GM12878 (cell line): ENCODE measurements around the gene HSD17B10. TPM values are rescaled to one million over a fixed set of nuclear protein-coding genes. Genes with fewer than 3 reads are reported as not detected.

Source experiments
- ATAC-seq: fragments of 200-7000 bp; cut with Tn5 transposase; 3 replicates; pipeline ENCODE4 v1.9.1; 2020; ENCODE audit warnings: mild to moderate bottlenecking, moderate library complexity
- BruUV-seq: library from RNA; stranded (reverse); fragments of 400-500 nt; replicated peaks from 2 replicates; lab custom pipeline; 2021; lab: Mats Ljungman, UMichigan
- CTCF ChIA-PET: fragments of 300-600 bp; sonication (Branson Sonifier 250); formaldehyde crosslinking; extraction: SDS; loops from one replicate; lab custom pipeline; 2021; ENCODE audit warnings: inconsistent platforms; lab: Yijun Ruan, JAX
- POLR2A ChIA-PET: fragments of 350-600 bp; formaldehyde crosslinking; extraction: SDS; loops from one replicate; lab custom pipeline; 2021; ENCODE audit warnings: inconsistent platforms; lab: Charles Lee
- RAD21 ChIA-PET: fragments of 300-600 bp; sonication (Branson Sonifier 250); formaldehyde crosslinking; loops from one replicate; lab custom pipeline; 2023; ENCODE audit warnings: antibody characterized with exemption; ENCODE audit not compliant: unreplicated experiment; lab: Charles Lee
- SMC1A ChIA-PET: fragments of 300-600 bp; sonication (Branson Sonifier 250); formaldehyde crosslinking; loops from one replicate; lab custom pipeline; 2023; ENCODE audit not compliant: unreplicated experiment, uncharacterized antibody; lab: Charles Lee
- DNase-seq: peaks from one replicate; pipeline ENCODE4 v3.0.0-alpha.2; 2011; ENCODE audit warnings: low read depth, low spot score
- FAIRE-seq: peaks from 3 replicates; lab custom pipeline; 2011; peaks lifted over from hg19 to GRCh38; lab: Jason Lieb, UNC
- H2AFZ ChIP-seq: 2 replicates; pipeline ENCODE4 v1.6.0; 2011; ENCODE audit warnings: low read depth, low read length, control low read depth; ENCODE audit not compliant: control insufficient read depth
- H3K27ac ChIP-seq: 2 replicates; pipeline ENCODE4 v1.5.1; 2011; ENCODE audit warnings: control low read depth; ENCODE audit not compliant: control insufficient read depth, insufficient read depth
- H3K27me3 ChIP-seq, 2 experiments: replicated peaks in 1 of 2; 2 replicates each; pipeline versions ENCODE4 v1.6.0 to v1.6.1; 2011; ENCODE audit warnings: low read length in 1 of 2; ENCODE audit not compliant: control insufficient read depth in 2 of 2, insufficient read depth in 2 of 2
- H3K36me3 ChIP-seq, 2 experiments: 2 replicates each; pipeline ENCODE4 v1.5.1; 2011; ENCODE audit warnings: low read length in 1 of 2; ENCODE audit not compliant: control insufficient read depth in 2 of 2, insufficient read depth in 2 of 2
- H3K4me1 ChIP-seq: 2 replicates; pipeline ENCODE4 v1.6.1; 2011; ENCODE audit warnings: mild to moderate bottlenecking, low read length, moderate library complexity, mixed read lengths; ENCODE audit not compliant: control insufficient read depth, insufficient read depth
- H3K4me2 ChIP-seq: 2 replicates; pipeline ENCODE4 v1.6.0; 2011; ENCODE audit warnings: control low read depth; ENCODE audit not compliant: control insufficient read depth, insufficient read depth
- H3K4me3 ChIP-seq: fragments of 200-600 bp; sonication (generic); 2 replicates; pipeline ENCODE4 v1.5.1; 2016
- H3K79me2 ChIP-seq: 2 replicates; pipeline ENCODE4 v1.6.0; 2011; ENCODE audit warnings: low read length; ENCODE audit not compliant: control insufficient read depth, insufficient read depth
- H3K9ac ChIP-seq: 2 replicates; pipeline ENCODE4 v1.8.0; 2011; ENCODE audit warnings: low read length, control low read depth, mixed read lengths; ENCODE audit not compliant: control insufficient read depth, insufficient read depth
- H3K9me3 ChIP-seq: replicated peaks from 3 replicates; pipeline ENCODE4 v1.5.1; 2011; ENCODE audit warnings: mild to moderate bottlenecking, low read length; ENCODE audit not compliant: control insufficient read depth, insufficient read depth
- H4K20me1 ChIP-seq: 2 replicates; pipeline ENCODE4 v1.6.0; 2011; ENCODE audit not compliant: control insufficient read depth, insufficient read depth
- CREM ChIP-seq: IDR thresholded peaks from 2 replicates; pipeline ENCODE4 v1.6.1; 2014; ENCODE audit warnings: antibody characterized with exemption, low read depth
- E4F1 ChIP-seq: fragments of 450-650 bp; IDR thresholded peaks from 2 replicates; pipeline ENCODE4 v1.6.1; 2018; ENCODE audit warnings: borderline replicate concordance, mild to moderate bottlenecking; ENCODE audit not compliant: partially characterized antibody
- ETV6 ChIP-seq, 2 experiments: fragments of 450-650 bp in 1 of 2; IDR thresholded peaks in 1 of 2; conservative IDR thresholded peaks in 1 of 2; 2 replicates each; pipeline ENCODE4 v1.6.1; 2014; ENCODE audit warnings: antibody characterized with exemption in 1 of 2, borderline replicate concordance in 1 of 2, low read depth in 1 of 2, mild to moderate bottlenecking in 1 of 2, moderate library complexity in 1 of 2
- EZH2 ChIP-seq: IDR thresholded peaks from 2 replicates; pipeline ENCODE4 v1.6.1; 2012; ENCODE audit warnings: low read depth, mild to moderate bottlenecking, control low read depth, inconsistent platforms, low read length, borderline replicate concordance; ENCODE audit not compliant: control insufficient read depth
- FOXM1 ChIP-seq: IDR thresholded peaks from 2 replicates; pipeline ENCODE4 v1.6.1; 2012; ENCODE audit warnings: low read depth, mild to moderate bottlenecking, inconsistent platforms, low read length, moderate library complexity
- JUND ChIP-seq: IDR thresholded peaks from 2 replicates; pipeline ENCODE4 v1.6.1; 2012; ENCODE audit warnings: low read depth, mild to moderate bottlenecking, low read length, improper control_type of control experiment, moderate library complexity
- MTA2 ChIP-seq: fragments of 450-650 bp; IDR thresholded peaks from 2 replicates; pipeline ENCODE4 v1.6.1; 2016; ENCODE audit warnings: low read depth, mild to moderate bottlenecking, moderate library complexity
- MXI1 ChIP-seq: fragments of 150-350 bp; IDR thresholded peaks from 2 replicates; pipeline ENCODE4 v1.6.1; 2011; ENCODE audit warnings: low read depth, mild to moderate bottlenecking, inconsistent platforms, low read length, improper control_type of control experiment
- NBN ChIP-seq: fragments of 450-650 bp; IDR thresholded peaks from 2 replicates; pipeline ENCODE4 v1.6.1; 2016
- NFYA ChIP-seq: IDR thresholded peaks from 2 replicates; pipeline ENCODE4 v1.6.1; 2011; ENCODE audit warnings: low read depth, mild to moderate bottlenecking, low read length, improper control_type of control experiment, borderline replicate concordance
- PAX5 ChIP-seq: IDR thresholded peaks from 2 replicates; pipeline ENCODE4 v1.6.1; 2011; ENCODE audit warnings: low read depth, low read length, borderline replicate concordance
- PBX3 ChIP-seq: IDR thresholded peaks from 2 replicates; pipeline ENCODE4 v1.6.1; 2011; ENCODE audit warnings: mild to moderate bottlenecking, low read depth, low read length, moderate library complexity; ENCODE audit not compliant: insufficient replicate concordance
- POU2F2 ChIP-seq: IDR thresholded peaks from 3 replicates; pipeline ENCODE4 v1.6.1; 2011; ENCODE audit warnings: low read depth, mild to moderate bottlenecking, low read length, borderline replicate concordance
- SREBF1 ChIP-seq: IDR thresholded peaks from 2 replicates; pipeline ENCODE4 v1.6.1; 2012; ENCODE audit warnings: mild to moderate bottlenecking, low read length
- SREBF2 ChIP-seq: IDR thresholded peaks from 2 replicates; pipeline ENCODE4 v1.6.1; 2012; ENCODE audit warnings: mild to moderate bottlenecking, low read length
- WRNIP1 ChIP-seq: IDR thresholded peaks from 2 replicates; pipeline ENCODE4 v1.6.1; 2011; ENCODE audit warnings: low read depth, low read length, improper control_type of control experiment, borderline replicate concordance
- ZNF207 ChIP-seq: fragments of 450-650 bp; IDR thresholded peaks from 2 replicates; pipeline ENCODE4 v1.6.1; 2014; ENCODE audit warnings: antibody characterized with exemption, mild to moderate bottlenecking, borderline replicate concordance
- ZSCAN29 ChIP-seq: fragments of 450-650 bp; IDR thresholded peaks from 2 replicates; pipeline ENCODE4 v1.6.1; 2017; ENCODE audit warnings: mild to moderate bottlenecking, moderate library complexity
- WGBS: methylation state at CpG from one replicate; pipeline ENCODE4 v1.1.6; 2016; ENCODE audit warnings: low lambda C conversion rate; ENCODE audit not compliant: insufficient replicate concordance, insufficient coverage; ENCODE audit errors: missing lambda C conversion rate; 5-methylcytosine and 5-hydroxymethylcytosine counted together
- in situ Hi-C: fragments of 300-500 bp; cut with MboI; formaldehyde crosslinking; loops from 9 replicates; pipeline ENCODE4 v1.14.3; 2018; ENCODE audit warnings: mixed read lengths
- intact Hi-C: fragments of 100-400 bp; cut with micrococcal nuclease; formaldehyde crosslinking; loops from one replicate; pipeline ENCODE4 v1.14.2; 2022; ENCODE audit not compliant: unreplicated experiment
- polyA plus RNA-seq, 11 experiments: library from polyadenylated mRNA; depleted of rRNA in 4 of 11; unstranded in 6 of 11; stranded (reverse) in 5 of 11; fragments of >200 nt; fragmentation: Nextera tagmentation in 4 of 11; fragmentation: Illumina TruSeq in 1 of 11; extraction: Ambion mirVana in 4 of 11; extraction: Trizol in 1 of 11; gene quantifications; 1 replicate in 1 of 11; 2 replicates in 10 of 11; pipeline versions ENCODE4 v1.2.1 to v1.2.3, GENCODE V29; 2011 to 2016; ENCODE audit warnings: inconsistent platforms in 2 of 11, missing spikeins in 2 of 11, low read depth in 1 of 11
- total RNA-seq, 4 experiments: library from RNA; depleted of rRNA in 3 of 4; stranded (reverse); fragments of >200 nt in 3 of 4; fragmentation: Illumina TruSeq in 1 of 4; extraction: Trizol in 1 of 4; gene quantifications; 2 replicates each; pipeline versions ENCODE4 v1.2.1 to v1.2.3, GENCODE V29; 2013 to 2021

The HSD17B10 gene
- total and polyA plus RNA-seq, 10 of the 15 experiments (the other 5 are each of a cell fraction or from before 2014, with no cell fraction given): 43.7 to 313 (median 187) TPM

GRCh38 chrX:53447441-53447840 lies 13.3 kb upstream of the HSD17B10 start:
- intact Hi-C loops: no loop called here
- Histone ChIP-seq H3K4me1 (no peaks in the 10 kb centered on the region), H3K9me3 (no peaks in the 10 kb centered on the region), H3K79me2 (no peaks in the 10 kb centered on the region), H4K20me1 (no peaks in the 10 kb centered on the region), H2AFZ (no peak overlapping the region), H3K9ac (no peak overlapping the region), H3K4me2 (no peak overlapping the region), H3K36me3 (no peaks in the 10 kb centered on the region), H3K4me3 (no peak overlapping the region), H3K27me3 (no peaks in the 10 kb centered on the region), H3K27ac (no peak overlapping the region)
- ChIA-PET POLR2A (no interaction called here), SMC1A (interaction anchor here (1.0 to 2.3 kb wide), 3 partner anchors 12 to 134 kb away, joined by 3 to 11 read pairs (median 7); no protein-coding TSS in a partner anchor), CTCF (interaction anchor here (0.8 to 7.0 kb wide), 10 partner anchors 11 to 161 kb away, joined by 3 to 89 read pairs (median 10); partner anchors contain the start of genes HSD17B10, RIBC1 and SMC1A), RAD21 (interaction anchor here (3.4 to 4.0 kb wide), 2 partner anchors 129 to 134 kb away, joined by 20 to 32 read pairs; no protein-coding TSS in a partner anchor)
- DNase-seq (no peak), FAIRE-seq (no peak), ATAC-seq (no peak)
- 16% methylated on average over 2 of the region's 2 CpGs for WGBS
- in situ Hi-C loops: no loop called here
- TF ChIP-seq NBN: no peak
- TF ChIP-seq PAX5: no peak
- TF ChIP-seq ZSCAN29: no peak
- TF ChIP-seq WRNIP1: no peak
- no peak for TF ChIP-seq ZNF207
- TF ChIP-seq EZH2: no peak
- TF ChIP-seq ETV6 (conservative IDR thresholded peaks at IDR 0.05 in 1 of 2, IDR thresholded peaks at IDR 0.05 in 1 of 2; ENCODE audit: borderline replicate concordance in 1 of 2, low read depth in 1 of 2): no peak
- TF ChIP-seq SREBF1: no peak
- TF ChIP-seq POU2F2: no peak
- no peak for TF ChIP-seq E4F1
- no peak for TF ChIP-seq NFYA
- TF ChIP-seq MTA2: no peak
- no peak for TF ChIP-seq CREM
- no peak for TF ChIP-seq SREBF2
- no peak for TF ChIP-seq JUND
- no peak for TF ChIP-seq FOXM1
- no peak for TF ChIP-seq MXI1
- TF ChIP-seq PBX3: no peak
- BruUV-seq: no TSS peak
